Left renal pelvis (tissue), 4 donors: Measurements from ENCODE around the gene SPACDR. TPM values are rescaled to one million over a fixed set of nuclear protein-coding genes. Genes with fewer than 3 reads are reported as not detected.
"Not testable (repeated sequence)": the region's sequence is repeated elsewhere in the genome, so short reads cannot be mapped to it uniquely, and the experiment has no call there.

ENCODE experiments used
- DNase-seq, 4 donors: peaks; one replicate each; pipeline ENCODE4 v3.0.0-alpha.2; 2013; ENCODE audit warnings: low read depth in 4 of 4, low spot score in 3 of 4
- polyA plus RNA-seq, 4 donors: library from polyadenylated mRNA; unstranded; fragments of 120-200 nt; gene quantifications; one replicate each; pipeline ENCODE4 v1.2.1, GENCODE V29; 2013; ENCODE audit not compliant: insufficient read length in 4 of 4

SPACDR gene
- polyA plus RNA-seq = 1 to 10 TPM in 3 of 4 donors, under 1 TPM in 1; 0.59 to 3.0 (median 1.5) TPM

- no peak for DNase-seq
These were observed at the start of gene SPACDR for GRCh38 chr7:100464210-100464660. TSS of gene SPACDR (minus strand) at chr7:100464260. CDS start at chr7:100464025, 235 bp downstream.

DNA sequence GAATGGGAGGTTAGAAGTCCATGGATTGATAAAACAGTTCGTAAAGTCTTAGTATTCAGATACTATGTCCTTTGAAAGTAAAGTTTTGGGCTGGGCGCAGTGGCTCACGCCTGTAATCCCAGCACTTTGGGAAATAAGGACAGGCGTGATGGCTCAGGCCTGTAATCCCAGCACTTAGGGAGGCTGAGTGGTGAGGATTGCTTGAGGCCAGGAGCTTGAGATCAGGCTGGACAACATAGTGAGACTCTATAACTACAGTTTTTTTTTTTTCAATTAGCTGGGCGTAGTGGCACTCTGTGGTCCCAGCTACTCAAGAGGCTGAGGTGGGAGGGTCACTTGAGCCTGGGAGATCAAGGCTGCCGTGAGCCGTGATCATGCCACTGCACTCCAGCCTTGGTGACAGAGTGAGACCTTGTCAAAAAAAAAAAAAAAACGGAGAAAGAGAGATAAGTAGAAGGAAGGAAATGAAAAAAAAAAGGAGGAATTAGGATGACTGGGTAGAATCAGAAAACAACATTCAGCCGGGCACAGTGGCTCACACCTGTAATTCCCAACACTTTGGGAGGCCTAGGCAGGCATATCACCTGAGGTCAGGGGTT lies 49.3 kb upstream of the SPACDR start:
- DNase-seq = no peak

GRCh38 chr7:100510437-100511239 lies 46.6 kb upstream of the SPACDR start:
- DNase-seq = no peak

DNA sequence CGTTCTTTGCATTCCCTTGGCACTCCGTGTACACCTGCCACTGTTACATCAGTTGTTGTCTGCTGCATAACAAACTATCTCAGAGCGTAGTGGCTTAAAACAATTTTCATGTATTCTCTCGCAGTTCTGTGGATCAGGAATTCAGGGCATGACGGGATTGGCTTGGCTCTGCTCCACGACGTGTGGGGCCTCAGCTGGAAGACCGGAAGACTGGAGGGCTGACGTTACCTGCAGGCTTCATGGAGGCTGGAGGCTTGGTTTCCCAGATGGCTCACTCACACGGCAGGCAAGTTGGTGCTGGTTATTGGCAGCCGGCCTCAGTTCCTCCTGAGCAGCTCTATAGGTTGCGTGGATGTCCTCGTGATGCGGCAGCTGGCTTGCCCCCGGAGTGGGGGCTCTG lies 45.2 kb upstream of the SPACDR start:
- DNase-seq = no peak

DNA sequence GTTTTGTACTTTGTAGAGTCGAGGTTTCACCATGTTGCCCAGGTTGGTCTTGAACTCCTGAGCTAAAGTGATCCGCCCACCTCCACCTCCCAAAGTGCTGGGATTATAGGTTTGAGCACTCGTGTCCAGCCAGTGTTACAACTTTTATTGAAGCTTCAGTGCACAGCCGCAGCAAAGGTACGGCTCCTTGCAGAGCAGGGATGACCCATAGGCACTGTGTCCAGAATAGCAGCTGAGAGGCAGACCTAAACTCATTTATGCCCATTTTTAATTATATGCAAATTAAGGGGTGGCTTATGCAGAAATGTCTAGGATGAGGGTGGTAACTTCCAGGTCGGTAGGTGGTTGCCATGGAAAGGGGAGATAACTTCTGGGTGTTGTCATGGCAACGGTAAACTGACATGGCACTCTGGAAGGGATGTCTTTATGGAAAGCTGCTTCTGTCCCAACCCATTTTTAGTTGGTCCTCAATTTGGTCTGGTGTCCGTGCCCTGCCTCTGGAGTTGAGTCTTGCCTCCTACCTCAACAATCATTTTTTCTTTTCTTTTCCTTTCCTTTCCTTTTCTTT lies 42.4 kb upstream of the SPACDR start:
- DNase-seq = no peak

GRCh38 chr7:100504887-100505611 lies 41.0 kb upstream of the SPACDR start:
- DNase-seq = no peak

DNA sequence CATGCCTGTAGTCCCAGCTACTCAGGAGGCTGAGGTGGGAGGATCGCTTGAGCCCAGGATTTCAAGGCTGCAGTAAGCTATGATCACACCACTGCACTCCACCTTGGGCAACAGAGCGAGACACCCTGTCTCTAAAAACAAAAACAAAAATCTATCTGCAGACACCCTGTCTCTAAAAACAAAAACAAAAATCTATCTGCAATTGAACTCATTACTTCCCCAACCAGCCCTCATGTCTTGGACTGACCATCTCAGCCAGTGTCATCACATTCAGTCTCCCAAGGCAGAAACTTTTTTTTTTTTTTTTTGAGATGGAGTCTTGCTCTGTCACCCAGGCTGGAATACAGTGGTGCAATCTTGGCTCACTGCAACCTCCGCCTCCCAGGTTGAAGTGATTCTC lies 40.0 kb upstream of the SPACDR start:
- not testable (repeated sequence) for DNase-seq

- DNase-seq = not testable (repeated sequence)
These were observed 36.7 kb upstream of the SPACDR start for GRCh38 chr7:100500743-100501142.

DNA sequence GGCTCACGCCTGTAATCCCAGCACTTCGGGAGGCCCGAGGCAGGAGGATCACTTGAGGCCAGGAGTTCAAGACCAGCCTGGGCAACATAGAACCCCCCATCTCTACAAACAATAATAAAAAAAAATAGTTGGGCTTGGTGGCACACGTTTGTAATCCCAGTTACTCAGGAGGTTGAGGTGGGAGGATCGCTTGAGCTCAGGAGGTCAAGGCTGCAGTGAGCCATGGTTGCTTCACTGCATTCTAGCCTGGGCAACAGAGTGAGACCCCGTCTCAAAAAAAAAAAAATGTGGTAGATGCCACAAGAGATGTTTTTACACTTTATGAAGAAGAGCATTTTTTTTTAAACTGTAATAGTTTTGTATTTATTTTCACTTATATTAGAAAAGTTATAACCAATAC lies 32.4 kb upstream of the SPACDR start:
- no peak for DNase-seq

DNA sequence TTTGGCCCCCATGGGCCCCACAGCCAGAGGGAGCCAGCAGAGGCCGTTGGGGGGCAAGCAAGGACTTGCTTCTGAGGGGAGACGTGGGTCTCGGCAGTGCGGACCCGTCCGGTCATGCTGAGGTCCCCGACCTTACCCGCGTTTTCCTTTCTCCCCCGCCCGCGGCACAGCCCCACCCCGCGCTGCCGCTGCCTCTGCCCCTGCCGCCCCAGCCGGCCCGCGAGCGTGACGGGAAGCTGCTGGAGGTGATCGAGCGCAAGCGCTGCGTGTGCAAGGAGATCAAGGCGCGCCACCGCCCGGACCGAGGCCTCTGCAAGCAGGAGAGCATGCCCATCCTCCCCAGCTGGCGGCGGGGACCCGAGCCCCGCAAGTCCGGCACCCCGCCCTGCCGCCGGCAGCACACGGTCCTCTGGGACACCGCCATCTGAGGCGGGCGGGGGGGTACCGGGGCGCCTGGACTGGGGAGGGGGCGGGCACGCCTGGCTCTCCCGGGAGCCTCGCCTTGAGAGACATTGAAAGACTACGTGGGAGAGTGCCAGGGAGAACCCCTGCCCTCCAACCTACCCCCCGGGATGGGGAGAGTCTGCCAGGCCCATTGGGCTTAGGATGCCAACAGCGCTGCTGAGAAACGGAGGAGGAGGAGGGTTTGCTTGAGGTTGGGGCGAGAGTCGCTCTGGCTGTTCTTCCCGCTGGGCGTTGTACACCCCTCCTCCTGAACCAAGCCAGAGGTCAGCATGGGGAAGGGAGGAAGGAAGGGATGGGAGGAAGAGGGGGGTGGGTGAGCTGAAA lies 29.6 kb upstream of the SPACDR start:
- no peak for DNase-seq

DNA sequence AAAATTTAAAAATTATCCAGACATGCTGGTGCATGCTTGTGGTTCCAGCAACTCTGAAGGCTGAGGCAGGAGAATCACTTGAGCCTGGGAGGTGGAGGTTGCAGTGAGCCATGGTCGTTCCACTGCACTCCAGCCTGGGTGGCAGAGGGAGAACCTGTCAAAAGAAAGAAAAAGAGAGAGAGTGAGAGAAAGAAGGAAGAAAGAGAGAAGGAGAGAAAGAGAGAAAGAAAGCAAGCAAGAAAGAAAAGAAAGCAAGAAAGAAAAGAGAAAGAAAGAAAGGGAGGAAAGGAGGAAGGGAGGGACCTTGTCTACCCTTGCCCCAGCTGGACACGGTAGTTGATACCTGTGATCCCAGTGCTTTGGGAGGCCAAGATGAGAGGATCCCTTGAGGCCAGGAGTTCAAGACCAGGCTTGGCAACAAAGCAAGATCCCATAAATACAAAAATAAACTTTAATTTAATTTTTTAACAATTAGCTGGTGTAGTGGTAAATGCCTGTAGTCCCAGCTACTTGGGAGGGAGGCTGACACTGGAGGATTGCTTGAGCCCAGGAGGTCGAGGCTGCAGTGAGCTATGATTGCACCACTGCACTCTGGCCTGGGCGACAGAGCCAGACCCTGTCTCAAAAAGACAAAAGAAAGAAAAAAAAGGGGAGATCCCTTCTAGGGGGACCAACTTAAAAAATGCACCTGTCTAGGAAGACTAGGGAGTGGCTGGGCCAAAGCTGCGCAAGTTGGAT lies 28.8 kb upstream of the SPACDR start:
- DNase-seq = no peak

DNA sequence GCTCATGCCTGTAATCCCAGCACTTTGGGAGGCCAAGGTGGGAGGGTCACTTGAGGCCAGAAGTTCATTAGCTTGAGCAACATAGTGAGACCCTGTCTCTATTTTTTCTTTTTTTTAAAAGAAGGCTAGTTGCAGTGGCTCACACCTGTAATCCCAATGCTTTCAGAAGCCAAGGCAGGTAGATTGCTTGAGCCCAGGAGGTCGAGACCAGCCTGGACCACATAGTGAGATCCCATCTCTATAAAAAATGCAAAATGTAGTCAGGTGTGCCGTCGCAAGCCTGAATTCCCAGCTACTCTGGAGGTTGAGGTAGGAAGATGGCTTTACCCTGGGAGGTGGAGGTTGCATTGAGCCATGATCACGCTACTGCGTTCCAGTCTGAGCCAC lies 27.1 kb upstream of the SPACDR start:
- no peak for DNase-seq

GRCh38 chr7:100490483-100491191 lies 26.6 kb upstream of the SPACDR start:
- no peak for DNase-seq

DNA sequence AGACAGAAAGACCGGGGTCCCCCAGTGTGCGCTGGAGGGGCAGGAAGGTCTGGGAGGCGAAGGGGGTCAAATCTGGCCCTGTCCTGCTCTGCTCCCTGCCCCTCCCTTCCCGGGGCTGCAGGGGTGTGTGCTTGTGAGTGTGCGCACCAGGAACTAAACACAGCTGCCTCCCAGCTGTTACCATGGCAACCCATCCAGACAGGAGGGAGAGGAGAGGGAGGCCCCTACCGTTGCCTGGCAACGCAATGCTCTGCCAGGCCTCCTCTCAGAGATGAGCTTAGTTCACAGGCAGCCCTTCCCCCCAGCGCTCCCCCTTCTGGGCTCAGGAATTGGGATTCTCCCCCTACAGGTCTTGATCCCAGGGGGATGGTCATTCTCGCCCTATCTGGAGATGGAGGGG lies 25.8 kb upstream of the SPACDR start:
- DNase-seq = peak; percentile 82 to 93 (median 88)

GRCh38 chr7:100489121-100489520 lies 25.1 kb upstream of the SPACDR start:
- DNase-seq = no peak

DNA sequence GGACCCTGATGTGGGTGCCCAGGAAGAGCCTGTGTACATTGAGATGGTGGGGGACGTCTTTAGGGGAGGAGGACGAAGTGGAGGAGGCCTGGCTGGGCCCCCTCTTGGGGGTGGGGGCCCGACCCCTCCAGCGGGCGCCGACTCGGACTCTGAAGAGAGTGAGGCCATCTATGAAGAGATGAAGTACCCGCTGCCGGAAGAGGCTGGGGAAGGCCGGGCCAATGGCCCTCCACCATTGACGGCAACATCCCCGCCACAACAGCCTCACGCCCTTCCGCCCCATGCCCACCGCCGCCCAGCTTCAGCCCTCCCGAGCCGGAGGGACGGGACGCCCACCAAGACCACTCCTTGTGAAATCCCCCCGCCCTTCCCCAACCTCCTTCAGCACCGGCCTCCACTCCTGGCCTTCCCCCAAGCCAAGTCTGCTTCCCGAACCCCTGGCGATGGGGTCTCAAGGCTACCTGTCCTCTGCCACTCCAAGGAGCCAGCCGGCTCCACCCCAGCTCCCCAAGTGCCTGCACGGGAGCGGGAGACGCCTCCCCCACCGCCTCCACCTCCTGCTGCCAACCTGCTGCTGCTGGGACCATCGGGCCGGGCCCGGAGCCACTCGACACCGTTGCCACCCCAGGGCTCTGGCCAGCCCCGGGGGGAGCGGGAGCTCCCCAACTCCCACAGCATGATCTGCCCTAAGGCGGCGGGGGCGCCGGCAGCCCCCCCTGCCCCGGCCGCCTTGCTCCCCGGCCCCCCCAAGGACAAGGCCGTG lies 24.5 kb upstream of the SPACDR start:
- DNase-seq = no peak

DNA sequence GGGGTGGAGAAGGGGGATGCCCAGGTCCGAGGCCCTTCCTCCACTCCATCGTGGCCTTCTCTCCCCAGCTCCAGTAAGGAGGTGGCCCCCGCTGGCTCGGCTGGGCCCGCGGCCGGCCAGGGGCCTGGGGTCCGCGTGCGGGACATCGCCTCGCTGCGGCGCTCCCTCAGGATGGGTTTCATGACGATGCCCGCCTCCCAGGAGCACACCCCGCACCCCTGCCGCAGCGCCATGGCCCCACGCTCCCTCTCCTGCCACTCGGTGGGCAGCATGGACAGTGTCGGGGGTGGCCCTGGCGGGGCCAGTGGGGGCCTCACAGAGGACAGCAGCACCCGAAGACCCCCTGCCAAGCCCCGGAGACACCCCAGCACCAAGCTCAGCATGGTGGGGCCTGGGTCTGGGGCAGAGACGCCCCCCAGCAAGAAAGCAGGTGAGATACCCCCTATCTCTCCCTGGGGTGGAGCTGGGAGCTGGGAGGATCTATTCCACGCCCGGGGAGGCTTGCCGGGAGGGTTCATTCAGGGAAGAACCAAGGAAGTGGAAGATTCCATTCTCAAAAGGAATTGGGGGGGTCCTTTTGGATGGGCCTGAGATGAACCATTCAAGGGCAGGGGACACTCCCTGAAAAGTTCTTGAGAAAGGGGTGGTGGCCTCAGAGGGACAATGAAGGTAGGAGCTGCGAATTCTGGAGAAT lies 22.8 kb upstream of the SPACDR start:
- no peak for DNase-seq
